Skin epidermis (tissue), 12 donors: Measurements from ENCODE around the gene OR4D1.

ENCODE experiments used
- H3K27ac ChIP-seq, 21 experiments: fragments of 200-600 bp; sonication (generic) in 11 of 21; one replicate each; pipeline ENCODE4 v1.5.0; 2020; ENCODE audit warnings: mild to moderate bottlenecking in 3 of 21, inconsistent platforms in 2 of 21, moderate library complexity in 2 of 21
- H3K4me3 ChIP-seq, 7 experiments: fragments of 200-600 bp; sonication (generic) in 2 of 7; one replicate each; pipeline ENCODE4 v1.5.0; 2020; ENCODE audit warnings: inconsistent platforms in 2 of 7, mild to moderate bottlenecking in 2 of 7, moderate library complexity in 1 of 7

OR4D1 gene

DNA sequence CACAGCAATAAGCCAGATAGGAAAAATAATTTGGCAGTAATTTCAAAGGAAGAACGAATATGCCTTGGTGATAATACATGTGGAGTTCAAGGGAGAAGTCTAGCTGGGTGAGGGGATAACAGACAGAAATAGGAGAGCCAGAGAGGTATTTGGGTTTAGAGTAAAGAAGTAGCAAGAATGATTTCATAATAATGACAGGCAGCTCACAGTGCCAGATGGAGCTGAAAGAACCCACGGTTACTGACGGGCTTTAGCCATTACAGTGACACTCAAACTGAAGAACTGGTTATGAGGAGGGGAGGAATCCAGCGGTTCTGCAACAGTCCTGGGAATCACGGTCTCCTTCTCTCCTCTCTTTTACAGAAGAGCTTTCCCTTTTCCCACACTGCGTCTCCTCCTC lies 2.2 kb downstream of the OR4D1 start:
- no peak overlapping the region for H3K27ac ChIP-seq
- no peak overlapping the region for H3K4me3 ChIP-seq

DNA sequence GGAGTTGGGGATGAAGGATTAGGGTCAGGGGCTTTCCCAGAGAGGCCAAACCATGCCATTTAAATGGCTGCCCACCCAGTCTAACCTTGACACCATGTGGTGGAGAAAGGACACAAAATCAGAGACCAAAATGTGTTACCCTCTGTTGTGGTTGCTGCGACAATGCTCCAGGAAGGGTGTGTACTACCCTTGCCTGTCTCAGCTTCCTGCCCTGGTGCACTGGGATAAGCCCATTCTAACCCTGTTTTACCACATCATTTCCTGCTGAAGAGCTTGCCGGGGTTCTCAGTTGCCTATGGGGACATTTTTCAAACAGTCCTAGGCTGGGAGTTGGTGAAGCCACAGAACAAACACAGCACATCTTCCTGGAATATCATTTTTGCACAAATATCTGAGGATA lies 4.9 kb downstream of the OR4D1 start:
- H3K27ac ChIP-seq = peak overlapping the region in 6 of 21 experiments; percentile 39 to 82 (median 54)
- no peak overlapping the region for H3K4me3 ChIP-seq

DNA sequence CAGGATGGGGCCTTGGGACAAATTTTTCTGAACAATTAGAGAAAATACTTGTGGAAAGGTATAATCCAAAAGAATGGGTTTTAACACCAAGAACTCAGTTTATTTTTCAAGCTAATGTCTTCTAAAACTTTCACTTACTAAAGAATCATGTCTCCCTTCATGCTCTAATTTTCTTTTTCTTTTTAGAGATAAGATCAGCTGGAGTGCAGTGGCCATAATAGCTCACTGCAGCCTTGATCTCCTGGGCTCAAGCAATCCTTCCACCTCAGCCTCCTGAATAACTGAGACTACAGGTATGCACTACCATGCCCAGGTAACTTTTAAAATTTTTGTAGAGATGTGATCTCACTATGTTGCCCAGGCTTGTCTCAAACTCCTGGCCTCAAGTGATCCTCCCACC lies 5.5 kb downstream of the OR4D1 start:
- H3K4me3 ChIP-seq = no peak overlapping the region
- H3K27ac ChIP-seq = peak overlapping the region in 5 of 21 experiments; percentile 18 to 82 (median 48)

DNA sequence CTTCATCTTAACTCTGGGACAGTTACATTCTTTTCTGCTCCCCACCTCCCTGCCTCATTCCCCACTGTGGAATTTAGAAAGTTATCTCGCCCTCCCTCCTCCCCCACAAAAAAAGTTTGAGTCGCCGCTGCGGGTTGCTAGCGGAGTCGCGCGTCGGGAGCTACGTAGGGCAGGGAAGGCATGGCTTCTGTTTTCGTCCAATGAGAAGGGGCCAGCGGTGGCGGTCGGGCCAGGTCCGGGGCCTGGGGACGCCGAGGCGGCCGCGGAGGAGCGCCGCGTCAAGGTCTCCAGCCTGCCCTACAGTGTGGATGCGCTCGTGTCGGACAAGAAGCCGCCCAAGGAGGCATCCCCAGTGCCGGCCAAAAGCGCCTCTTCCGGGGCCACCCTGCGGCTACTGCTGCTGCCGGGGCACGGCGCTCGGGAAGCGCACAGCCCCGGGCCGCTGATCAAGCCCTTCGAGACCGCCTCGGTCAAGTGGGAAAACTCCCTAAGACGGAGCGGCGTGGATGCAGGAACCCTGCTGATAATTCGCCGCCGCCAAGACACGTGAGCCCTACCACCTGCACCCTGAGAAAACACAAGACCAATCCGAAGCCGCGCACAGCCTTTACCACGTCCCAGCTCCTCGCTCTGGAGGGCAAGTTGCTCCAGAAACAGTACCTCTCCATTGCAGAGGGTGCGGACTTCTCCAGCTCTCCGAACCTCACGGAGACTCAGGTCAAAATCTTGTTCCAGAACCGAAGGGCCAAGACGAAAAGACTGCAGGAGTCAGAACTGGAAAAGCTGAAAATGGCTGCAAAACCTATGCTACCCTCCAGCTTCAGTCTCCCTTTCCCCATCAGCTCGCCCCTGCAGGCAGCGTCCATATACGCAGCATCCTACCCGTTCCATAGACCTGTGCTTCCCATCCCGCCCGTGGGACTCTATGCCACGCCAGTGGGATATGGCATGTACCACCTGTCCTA lies 8.9 kb downstream of the OR4D1 start:
- Histone ChIP-seq H3K4me3 (peak overlapping the region; percentile 10 to 37 (median 21)), H3K27ac (peak overlapping the region in 5 of 21 experiments; percentile 44 to 82 (median 78))

DNA sequence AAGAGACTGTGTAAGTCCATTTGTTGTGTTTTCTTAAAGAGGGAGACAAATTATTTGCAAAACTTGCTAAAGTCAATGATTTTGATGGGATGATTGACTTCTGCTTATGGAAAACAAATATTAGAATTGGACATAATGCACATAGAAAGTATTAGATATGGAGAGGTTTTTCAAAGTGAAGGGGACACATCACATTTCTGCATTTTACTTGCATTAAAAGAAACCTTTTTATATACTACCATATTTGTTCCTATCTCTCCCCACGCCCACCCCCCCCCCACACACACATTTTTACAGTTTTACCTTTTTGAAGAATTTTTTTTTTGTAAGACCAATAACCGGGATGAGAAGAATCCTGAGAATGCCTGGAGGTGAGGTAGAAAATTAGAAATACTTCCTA lies 10.0 kb downstream of the OR4D1 start:
- H3K4me3 ChIP-seq = no peak overlapping the region
- H3K27ac ChIP-seq = peak overlapping the region in 1 of 21 experiments; percentile 82

DNA sequence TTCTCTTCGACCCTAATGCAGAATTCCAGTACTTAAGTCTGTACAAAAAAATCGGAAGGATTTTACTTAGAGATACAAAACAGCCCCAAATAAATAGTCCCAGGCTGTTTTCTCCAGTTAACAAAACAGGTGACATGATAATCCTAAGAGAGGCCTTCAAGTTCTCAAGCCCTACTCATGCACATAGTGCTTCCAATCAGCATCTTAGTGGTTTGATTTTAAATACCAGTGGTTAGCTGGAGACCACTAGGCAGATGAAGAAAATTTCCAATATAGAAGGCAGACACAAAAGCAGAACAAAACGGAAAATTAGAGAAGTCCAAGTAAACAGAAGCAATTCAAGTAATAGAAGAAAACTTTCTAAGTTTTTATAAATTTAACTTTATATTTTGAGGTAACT lies 13.4 kb downstream of the OR4D1 start:
- no peak overlapping the region for H3K27ac ChIP-seq
- H3K4me3 ChIP-seq = no peak overlapping the region

DNA sequence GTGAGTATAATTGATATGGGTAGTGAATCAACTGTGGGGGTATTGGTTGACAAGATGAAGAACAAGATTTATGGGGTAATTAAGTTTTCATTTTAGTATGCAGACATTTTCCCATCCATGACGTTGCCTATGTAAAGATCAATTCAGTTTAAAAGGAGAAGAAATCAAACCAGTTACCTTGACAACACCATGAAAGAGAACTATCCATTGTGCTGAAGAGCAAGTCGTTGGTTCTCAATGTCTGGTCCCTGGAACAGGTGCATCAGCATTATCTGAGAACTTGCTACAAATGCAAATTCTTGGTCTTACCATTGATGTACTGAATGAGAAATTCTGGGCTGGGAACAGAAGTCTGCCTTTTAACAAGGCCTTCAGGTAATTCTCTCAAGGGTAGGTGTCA lies 17.8 kb downstream of the OR4D1 start:
- H3K27ac ChIP-seq = no peak overlapping the region
- H3K4me3 ChIP-seq = no peak overlapping the region

DNA sequence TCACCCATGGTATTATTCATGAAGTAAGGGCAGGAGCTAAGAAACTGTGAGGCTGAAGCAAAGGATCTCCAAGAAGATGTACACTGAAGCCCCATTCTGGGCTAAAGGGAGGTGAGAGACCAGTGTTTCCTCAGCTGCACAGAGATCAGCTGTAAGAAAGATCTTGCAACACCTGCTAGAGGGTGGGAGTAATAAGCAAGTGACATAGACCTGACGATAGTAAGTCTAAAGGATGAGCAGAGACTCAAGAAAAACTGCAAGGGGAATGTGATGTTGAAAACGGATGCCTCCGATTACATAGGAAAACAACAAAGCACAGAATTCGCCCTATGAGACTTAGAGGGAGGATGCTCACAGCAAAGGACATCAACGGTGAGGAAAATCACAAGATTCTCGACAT lies 18.5 kb downstream of the OR4D1 start, which contains the start of gene OR4D2:
OR4D2 (plus strand) TSS at position 301 of the 400 bp plus-strand sequence. CDS start 2,674 bp downstream, outside the sequence.
- H3K4me3 ChIP-seq = no peak within 1 kb of the TSS
- H3K27ac ChIP-seq = no peak within 1 kb of the TSS

DNA sequence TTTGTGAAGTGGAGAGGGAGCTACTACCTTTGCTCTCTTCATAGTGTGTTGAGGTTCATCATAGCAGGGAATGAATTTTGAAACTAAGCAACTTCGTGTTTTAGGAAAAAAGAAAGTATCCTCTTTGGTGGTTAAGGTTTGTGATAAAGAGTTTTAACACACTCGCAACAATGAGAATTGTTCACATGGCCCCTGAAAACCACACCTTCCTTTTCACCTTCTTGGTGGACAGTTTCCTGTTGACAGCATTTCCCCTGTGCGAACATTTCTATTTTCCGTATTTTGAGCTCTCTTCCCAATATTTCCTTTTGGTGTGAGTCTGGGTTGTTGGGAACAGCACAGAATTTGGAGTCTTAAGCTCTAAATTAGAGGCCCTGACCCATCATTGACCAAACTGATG lies 22.4 kb downstream of the OR4D1 start:
- Histone ChIP-seq H3K4me3 (no peak overlapping the region), H3K27ac (peak overlapping the region in 3 of 21 experiments; percentile 13 to 74 (median 51))

DNA sequence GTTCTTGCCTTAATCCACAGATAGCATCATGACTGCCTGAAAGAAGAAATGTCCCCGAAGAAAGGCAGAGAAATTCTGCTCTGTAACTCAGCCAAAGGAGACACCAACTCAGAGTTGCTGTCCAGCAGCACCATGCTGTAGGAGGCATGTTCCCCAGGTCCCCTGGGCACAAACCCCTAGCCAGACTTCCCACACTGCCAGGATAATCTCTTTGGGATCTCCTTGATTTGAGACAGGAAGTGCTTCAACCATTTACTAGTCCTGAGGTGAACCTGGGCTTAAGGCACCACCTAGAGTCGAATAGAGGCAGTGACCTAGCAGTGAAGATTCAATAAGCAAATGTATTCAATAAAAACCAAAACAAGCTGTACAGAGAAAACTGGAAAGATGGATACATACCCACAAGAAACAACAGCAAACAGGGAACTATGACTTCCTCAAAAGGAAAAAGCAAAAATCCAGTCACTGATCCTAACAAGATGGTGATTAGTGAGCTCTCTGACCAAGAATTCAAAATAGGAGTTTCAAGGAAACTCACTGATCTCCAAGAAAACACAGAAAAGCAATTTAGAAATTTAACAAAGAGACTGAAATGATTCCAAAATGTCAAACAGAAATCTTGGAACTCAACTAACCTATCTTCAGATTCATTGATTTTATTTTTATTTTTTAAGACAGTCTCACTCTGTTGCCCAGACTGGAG lies 24.3 kb downstream of the OR4D1 start:
- H3K4me3 ChIP-seq = no peak overlapping the region
- peak overlapping the region in 1 of 21 experiments; percentile 14 for H3K27ac ChIP-seq

DNA sequence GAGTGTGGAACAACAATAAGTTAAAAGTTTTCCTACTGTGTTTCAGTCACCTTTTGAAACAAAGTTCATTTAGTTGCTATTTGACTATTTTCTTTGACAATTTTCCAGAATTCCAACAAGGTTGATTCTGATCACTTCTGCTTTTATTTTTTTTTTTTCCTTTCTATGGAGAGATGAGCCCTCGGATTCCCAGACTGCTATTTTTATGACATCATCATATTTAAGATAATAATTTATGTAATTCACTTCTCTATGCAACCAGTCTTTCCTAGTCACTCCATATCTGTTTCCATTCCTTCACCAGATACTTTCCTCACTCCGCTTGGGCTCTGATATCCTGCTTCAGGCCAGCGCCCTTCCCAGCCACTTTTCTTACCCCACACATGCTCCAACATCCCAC lies 26.7 kb downstream of the OR4D1 start:
- Histone ChIP-seq H3K4me3 (no peak overlapping the region), H3K27ac (no peak overlapping the region)

DNA sequence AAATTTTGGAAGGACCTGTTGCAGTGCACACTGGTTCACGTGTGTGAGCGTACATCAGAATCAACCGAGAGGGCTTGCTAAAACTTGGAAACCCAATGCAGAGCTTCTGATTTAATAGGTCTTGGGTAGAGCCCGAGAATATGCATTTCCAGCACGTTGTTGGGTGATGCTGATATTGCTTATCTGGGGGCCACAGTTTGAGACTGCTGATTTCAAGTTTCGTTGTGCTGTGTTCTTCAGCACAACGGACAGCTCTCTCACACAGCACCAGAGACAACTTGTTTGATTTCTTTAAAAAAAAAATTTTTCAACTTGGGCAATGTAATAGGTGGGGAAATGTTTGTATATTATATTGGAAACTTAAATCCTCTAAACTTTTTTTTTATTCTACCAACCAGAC lies 28.0 kb downstream of the OR4D1 start:
- no peak overlapping the region for H3K4me3 ChIP-seq
- H3K27ac ChIP-seq = no peak overlapping the region

DNA sequence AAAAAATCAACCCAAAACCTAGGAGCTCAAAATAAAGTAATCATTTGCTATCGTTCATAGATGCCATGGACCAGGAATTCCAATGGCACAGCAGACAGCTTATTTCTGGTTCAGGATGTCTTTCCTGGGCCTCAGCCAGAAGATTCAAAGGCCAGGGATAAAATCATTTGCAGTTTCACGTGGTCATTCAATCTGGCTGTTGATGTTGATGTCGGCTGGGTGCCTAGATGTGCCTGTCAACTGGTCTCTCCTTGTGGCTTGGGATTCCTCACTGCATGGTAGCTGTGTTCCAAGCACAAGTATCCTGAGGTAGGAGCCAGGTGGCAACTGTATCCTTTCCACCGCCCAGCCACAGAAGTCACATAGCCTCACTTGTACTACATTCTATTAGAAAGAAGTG lies 33.6 kb downstream of the OR4D1 start:
- Histone ChIP-seq H3K27ac (no peak overlapping the region), H3K4me3 (no peak overlapping the region)

DNA sequence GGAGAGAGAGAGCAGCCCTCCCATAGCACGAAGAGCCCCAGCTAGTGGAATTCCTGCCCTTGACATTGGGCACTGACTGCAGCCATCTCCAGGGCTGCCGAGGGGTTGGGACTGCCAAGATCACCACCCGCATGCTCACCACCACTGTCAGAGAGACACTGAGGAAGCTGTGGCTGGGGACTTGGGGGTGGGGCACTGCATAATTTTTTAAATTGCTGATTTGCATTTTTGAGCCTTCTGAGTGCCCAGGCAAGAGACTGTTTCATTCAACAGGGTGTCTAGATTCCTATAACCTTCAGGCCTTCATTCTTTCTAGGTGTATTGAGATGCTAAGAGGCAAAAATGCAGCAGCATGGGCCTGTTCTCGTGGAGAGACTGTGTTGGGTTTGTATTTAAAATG lies 35.3 kb downstream of the OR4D1 start:
- H3K27ac ChIP-seq = no peak overlapping the region
- H3K4me3 ChIP-seq = no peak overlapping the region

DNA sequence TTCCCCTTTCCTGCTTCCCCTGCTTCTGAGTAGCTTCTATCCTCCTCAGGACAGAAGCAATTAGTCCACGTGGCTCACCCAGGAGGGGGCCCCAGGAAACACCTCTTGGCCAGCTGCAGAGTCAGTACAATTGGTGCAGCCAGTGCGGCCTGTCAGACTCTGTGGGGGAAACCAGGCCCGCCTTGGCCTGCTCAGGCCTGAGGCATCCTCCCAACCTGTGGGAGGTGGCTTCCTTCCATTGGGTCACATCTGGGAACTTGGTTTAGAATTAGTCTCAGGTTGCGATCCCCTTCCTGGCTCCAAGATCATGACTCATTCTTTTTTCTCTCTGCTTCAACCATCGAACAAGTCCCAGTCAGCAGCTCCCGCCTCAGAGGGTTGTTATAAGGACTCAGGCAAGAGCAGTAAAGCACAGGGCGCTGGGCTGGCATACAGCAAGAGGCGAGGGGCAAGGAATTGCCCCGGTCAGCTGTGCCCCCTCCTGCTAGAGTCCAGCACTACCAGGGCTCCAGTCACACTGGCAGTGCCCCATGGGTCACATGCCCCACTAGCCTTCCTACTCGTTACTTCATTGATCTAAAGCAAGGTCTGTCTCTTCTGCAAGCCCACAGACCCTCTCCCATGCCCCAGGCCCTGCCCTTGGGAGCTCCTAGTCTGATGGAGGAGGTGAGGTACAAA lies 36.3 kb downstream of the OR4D1 start:
- no peak overlapping the region for H3K27ac ChIP-seq

DNA sequence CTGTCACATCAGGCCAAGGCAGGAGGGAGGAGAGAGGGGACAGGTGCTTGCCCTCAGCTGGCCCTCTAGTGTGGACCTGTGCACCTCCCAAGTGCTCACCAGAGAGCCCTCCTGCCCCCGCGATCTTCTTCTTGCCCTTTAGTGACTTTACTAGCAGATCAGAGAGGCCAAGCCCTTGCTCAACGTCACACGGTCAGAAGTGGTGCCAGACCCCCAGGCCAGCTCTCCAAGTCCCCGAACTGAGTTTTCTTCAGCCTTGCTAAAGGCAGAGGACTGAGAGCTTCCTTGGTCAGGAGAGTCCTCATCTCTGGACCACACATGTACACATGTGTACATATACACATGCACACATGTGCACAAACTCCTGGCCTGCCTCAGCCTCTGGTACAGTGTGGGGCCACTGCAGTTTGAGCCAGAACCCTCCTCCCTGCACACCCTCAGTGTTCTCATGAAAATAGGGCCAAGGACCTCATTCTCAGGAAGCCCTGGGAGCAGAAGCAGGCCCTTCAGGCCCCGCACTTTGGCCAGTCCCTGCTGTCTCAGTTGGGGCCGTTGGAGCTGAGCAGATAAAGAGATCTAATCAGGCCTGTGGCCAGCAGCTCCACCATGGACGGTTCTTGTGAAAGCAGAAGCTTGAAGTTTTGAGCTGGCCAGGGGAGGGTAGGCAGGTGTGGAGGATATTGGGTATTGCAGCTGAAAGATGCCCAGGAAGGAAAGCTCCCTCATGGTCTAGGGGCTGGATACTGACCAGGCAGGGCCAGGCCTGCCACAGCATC lies 37.0 kb downstream of the OR4D1 start:
- Histone ChIP-seq H3K4me3 (no peak overlapping the region), H3K27ac (no peak overlapping the region)

More for the DNA sequence above, 36.3 kb downstream of the OR4D1 start:
- H3K4me3 ChIP-seq = no peak overlapping the region

DNA sequence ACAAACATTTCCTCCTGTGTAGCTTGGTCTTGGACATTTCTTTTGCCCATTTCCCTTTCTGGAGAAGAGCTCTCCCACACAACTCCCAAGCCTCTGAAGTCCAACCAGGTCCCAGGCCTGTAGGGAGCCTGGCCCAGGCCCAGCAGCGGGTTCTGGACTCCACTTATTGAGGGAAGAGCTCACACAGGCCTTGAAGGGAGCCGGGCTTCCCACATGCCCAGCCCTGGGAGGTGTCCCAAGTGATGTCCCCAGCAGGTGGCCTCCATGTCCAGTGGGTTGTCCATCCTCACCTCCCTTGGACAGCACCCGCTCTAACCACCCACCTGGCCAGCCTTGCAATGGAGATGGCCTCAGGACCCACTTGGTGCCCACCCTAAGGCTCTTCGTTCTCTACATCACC lies 38.4 kb downstream of the OR4D1 start:
- Histone ChIP-seq H3K27ac (no peak overlapping the region), H3K4me3 (no peak overlapping the region)

DNA sequence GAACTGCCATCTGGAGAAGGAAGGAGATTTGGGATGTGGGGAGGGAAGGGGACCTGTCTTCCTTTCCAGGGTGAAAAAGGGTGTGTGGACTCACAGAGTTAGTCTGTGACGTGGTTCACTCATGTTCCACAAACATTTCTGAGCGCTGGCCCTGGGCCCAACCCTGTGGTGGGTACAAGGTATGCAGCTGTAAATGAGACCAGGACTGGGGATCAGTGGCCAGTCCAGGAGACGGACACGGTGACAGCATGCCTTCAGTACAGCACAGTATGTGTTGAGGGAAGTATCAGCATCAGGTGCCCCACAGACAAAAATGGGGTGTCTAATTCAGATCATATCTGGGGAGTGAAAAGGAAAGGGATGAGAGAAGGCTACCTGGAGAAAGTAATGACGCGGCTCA lies 38.9 kb downstream of the OR4D1 start:
- H3K27ac ChIP-seq = no peak overlapping the region
- no peak overlapping the region for H3K4me3 ChIP-seq

DNA sequence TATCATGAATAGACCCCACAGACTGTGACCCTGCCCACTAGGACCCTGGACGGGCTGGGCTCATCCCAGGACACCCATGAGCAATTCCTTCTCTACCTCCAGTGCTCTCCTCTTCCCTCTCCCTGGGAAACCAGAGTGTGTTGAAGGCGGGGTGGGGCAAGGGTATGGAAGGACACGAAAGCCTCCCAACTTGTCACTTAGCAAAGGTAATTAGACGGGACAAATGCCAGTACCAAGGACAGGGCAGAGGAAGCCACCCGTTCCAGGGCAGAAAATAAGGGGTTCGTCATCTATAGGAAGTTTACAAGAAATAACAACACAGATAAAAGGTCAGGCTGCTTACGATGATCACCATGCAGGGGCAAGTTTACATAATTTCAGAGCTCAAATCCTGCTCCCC lies 39.5 kb downstream of the OR4D1 start:
- H3K4me3 ChIP-seq = no peak overlapping the region
- no peak overlapping the region for H3K27ac ChIP-seq
